ENCODE measurements around the gene CD38.
"Not testable (repeated sequence)": the region's sequence is repeated elsewhere in the genome, so short reads cannot be mapped to it uniquely, and the experiment has no call there.

Gene CD38

GRCh38 chr4:15809058-15809457 lies 30.9 kb downstream of the CD38 start:
- no peak for DNase-seq (ENCODE audit: insufficient read length, low spot score)
- peak; percentile 82 for FAIRE-seq
- TF ChIP-seq PAX5 (IDR thresholded peaks at IDR 0.05; ENCODE audit: insufficient read depth, low read length, severe bottlenecking) (no peak), TAF1 (IDR thresholded peaks at IDR 0.05; ENCODE audit: low read depth, low read length) (no peak), POLR2A (IDR thresholded peaks at IDR 0.05; ENCODE audit: low read depth, low read length) (no peak), SPI1 (IDR thresholded peaks at IDR 0.05; ENCODE audit: low read depth, low read length) (no peak), POLR2AphosphoS5 (IDR thresholded peaks at IDR 0.05; ENCODE audit: low read depth, low read length) (no peak), POU2F2 (IDR thresholded peaks at IDR 0.05; ENCODE audit: low read depth, low read length) (no peak)

- no peak for DNase-seq (ENCODE audit: insufficient read length, low spot score)
- FAIRE-seq, result no peak
- TF ChIP-seq POLR2A (IDR thresholded peaks at IDR 0.05; ENCODE audit: low read depth, low read length) (no peak), SPI1 (IDR thresholded peaks at IDR 0.05; ENCODE audit: low read depth, low read length) (no peak), TAF1 (IDR thresholded peaks at IDR 0.05; ENCODE audit: low read depth, low read length) (no peak), PAX5 (IDR thresholded peaks at IDR 0.05; ENCODE audit: insufficient read depth, low read length, severe bottlenecking) (no peak), POLR2AphosphoS5 (IDR thresholded peaks at IDR 0.05; ENCODE audit: low read depth, low read length) (no peak), POU2F2 (IDR thresholded peaks at IDR 0.05; ENCODE audit: low read depth, low read length) (no peak)
Observed at GRCh38 chr4:15809466-15809865, 31.3 kb downstream of the CD38 start.

- no peak for FAIRE-seq
- DNase-seq (ENCODE audit: insufficient read length, low spot score), result no peak
- TF ChIP-seq POLR2A (IDR thresholded peaks at IDR 0.05; ENCODE audit: low read depth, low read length) (no peak), PAX5 (IDR thresholded peaks at IDR 0.05; ENCODE audit: insufficient read depth, low read length, severe bottlenecking) (no peak), SPI1 (IDR thresholded peaks at IDR 0.05; ENCODE audit: low read depth, low read length) (no peak), TAF1 (IDR thresholded peaks at IDR 0.05; ENCODE audit: low read depth, low read length) (no peak), POLR2AphosphoS5 (IDR thresholded peaks at IDR 0.05; ENCODE audit: low read depth, low read length) (no peak), POU2F2 (IDR thresholded peaks at IDR 0.05; ENCODE audit: low read depth, low read length) (no peak)
Observed at GRCh38 chr4:15811703-15812337, 33.7 kb downstream of the CD38 start.

DNA sequence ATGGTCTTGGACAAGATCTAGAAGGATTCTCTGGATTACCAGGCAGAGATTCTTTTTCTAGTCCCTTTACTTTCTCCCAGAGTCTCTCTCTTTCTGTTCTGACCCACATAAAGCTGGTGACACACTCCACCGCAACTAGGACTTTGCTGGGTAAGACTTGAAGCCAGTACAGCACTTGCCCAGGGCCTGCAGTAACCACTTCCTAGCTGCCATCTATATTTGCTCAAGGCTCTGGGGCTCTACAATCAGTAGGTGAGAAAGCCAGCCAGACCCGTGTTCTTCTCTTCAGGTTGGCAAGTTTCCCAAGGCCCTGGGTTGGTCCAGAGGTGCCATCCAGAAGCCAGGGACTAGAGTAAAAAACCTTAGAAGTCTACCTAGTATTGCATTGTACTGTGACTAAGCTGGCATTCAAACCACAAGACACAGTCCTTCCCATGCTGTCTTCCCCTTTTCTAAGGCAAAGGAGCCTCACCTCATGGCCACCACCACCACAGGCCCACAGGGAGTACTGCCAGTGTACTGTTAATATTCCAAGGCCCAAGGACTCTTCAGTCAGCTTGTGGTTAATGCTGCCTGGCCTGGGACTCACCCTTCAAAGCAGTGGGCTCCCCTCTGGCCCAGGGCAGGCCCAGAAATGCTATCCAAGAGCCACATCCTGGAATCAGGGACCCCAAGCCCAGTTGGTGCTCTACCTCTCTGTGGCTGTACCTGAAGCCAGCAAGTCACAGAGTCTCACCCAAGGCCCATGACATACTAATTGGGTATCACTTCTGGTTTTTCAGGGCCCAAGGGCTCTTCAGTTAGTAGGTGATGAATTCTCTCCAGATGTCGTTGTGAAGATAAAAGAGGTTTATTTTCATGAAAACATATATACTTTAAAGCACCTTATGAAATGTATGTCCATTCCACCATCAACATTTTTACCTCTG lies 54.7 kb downstream of the CD38 start:
- TF ChIP-seq TAF1 (IDR thresholded peaks at IDR 0.05; ENCODE audit: low read depth, low read length) (no peak), SPI1 (IDR thresholded peaks at IDR 0.05; ENCODE audit: low read depth, low read length) (peak; percentile 65), PAX5 (IDR thresholded peaks at IDR 0.05; ENCODE audit: insufficient read depth, low read length, severe bottlenecking) (no peak), POLR2A (IDR thresholded peaks at IDR 0.05; ENCODE audit: low read depth, low read length) (no peak), POLR2AphosphoS5 (IDR thresholded peaks at IDR 0.05; ENCODE audit: low read depth, low read length) (no peak)
- DNase-seq (ENCODE audit: insufficient read length, low spot score), result no peak

DNA sequence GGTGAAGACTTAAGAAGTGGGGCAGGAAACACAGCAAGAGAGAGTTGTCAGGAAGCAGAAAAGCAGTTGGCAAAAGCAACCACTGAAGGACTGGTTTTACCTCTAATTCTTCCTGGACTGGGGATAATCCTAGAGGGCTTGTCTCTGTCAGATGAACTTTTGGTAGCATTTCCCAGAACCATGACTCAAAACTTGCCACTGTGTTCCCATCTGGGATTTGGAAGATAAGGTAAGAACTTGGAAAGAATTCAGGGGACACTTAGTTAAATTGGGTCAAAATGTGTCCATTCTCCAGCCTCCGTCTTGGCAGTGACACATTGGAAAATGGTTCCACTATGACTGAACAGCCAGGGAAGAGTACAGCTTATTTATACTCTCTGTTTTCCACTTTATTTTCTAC lies 55.7 kb downstream of the CD38 start:
- FAIRE-seq (no peak), DNase-seq (ENCODE audit: insufficient read length, low spot score) (no peak)
- TF ChIP-seq TAF1 (IDR thresholded peaks at IDR 0.05; ENCODE audit: low read depth, low read length), result no peak
- TF ChIP-seq POLR2A (IDR thresholded peaks at IDR 0.05; ENCODE audit: low read depth, low read length), result no peak
- TF ChIP-seq PAX5 (IDR thresholded peaks at IDR 0.05; ENCODE audit: insufficient read depth, low read length, severe bottlenecking), result no peak
- TF ChIP-seq POLR2AphosphoS5 (IDR thresholded peaks at IDR 0.05; ENCODE audit: low read depth, low read length), result no peak
- TF ChIP-seq SPI1 (IDR thresholded peaks at IDR 0.05; ENCODE audit: low read depth, low read length), result no peak
- TF ChIP-seq POU2F2 (IDR thresholded peaks at IDR 0.05; ENCODE audit: low read depth, low read length), result no peak

More for the DNA sequence above, 54.7 kb downstream of the CD38 start:
- no peak for FAIRE-seq

GRCh38 chr4:15836362-15836761 lies 58.2 kb downstream of the CD38 start:
- TF ChIP-seq PAX5 (IDR thresholded peaks at IDR 0.05; ENCODE audit: insufficient read depth, low read length, severe bottlenecking) (no peak), SPI1 (IDR thresholded peaks at IDR 0.05; ENCODE audit: low read depth, low read length) (no peak), TAF1 (IDR thresholded peaks at IDR 0.05; ENCODE audit: low read depth, low read length) (no peak), POLR2AphosphoS5 (IDR thresholded peaks at IDR 0.05; ENCODE audit: low read depth, low read length) (no peak), POLR2A (IDR thresholded peaks at IDR 0.05; ENCODE audit: low read depth, low read length) (no peak), POU2F2 (IDR thresholded peaks at IDR 0.05; ENCODE audit: low read depth, low read length) (no peak)
- FAIRE-seq (no peak), DNase-seq (ENCODE audit: insufficient read length, low spot score) (no peak)

GRCh38 chr4:15837591-15837990 lies 59.5 kb downstream of the CD38 start:
- TF ChIP-seq SPI1 (IDR thresholded peaks at IDR 0.05; ENCODE audit: low read depth, low read length) (no peak), TAF1 (IDR thresholded peaks at IDR 0.05; ENCODE audit: low read depth, low read length) (no peak), PAX5 (IDR thresholded peaks at IDR 0.05; ENCODE audit: insufficient read depth, low read length, severe bottlenecking) (no peak), POLR2A (IDR thresholded peaks at IDR 0.05; ENCODE audit: low read depth, low read length) (no peak), POU2F2 (IDR thresholded peaks at IDR 0.05; ENCODE audit: low read depth, low read length) (no peak), POLR2AphosphoS5 (IDR thresholded peaks at IDR 0.05; ENCODE audit: low read depth, low read length) (no peak)
- DNase-seq (ENCODE audit: insufficient read length, low spot score) (no peak), FAIRE-seq (no peak)

- DNase-seq (ENCODE audit: insufficient read length, low spot score); FAIRE-seq: not testable (repeated sequence)
Observed at GRCh38 chr4:15841194-15841730, 63.1 kb downstream of the CD38 start.

DNA sequence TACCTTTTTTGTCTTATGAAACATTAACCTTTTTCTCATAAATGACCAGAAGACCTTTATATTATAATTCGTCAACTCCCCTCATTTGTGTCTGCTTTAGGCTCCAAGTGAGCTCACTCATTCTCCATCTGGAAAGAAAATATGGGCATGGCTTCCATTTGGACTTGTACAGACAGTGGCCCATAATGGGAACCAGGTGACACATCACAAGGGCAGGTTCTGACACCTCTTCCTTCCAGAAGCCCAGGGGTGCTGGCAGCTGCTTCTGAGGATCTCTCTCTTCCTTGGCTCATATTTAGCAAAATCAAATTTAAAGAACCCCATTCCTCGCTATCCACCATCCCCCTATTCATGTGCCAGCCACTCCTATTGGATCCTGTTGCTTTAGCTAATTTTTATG lies 69.6 kb downstream of the CD38 start:
- FAIRE-seq, result no peak
- TF ChIP-seq SPI1 (IDR thresholded peaks at IDR 0.05; ENCODE audit: low read depth, low read length) (no peak), POLR2A (IDR thresholded peaks at IDR 0.05; ENCODE audit: low read depth, low read length) (no peak), POLR2AphosphoS5 (IDR thresholded peaks at IDR 0.05; ENCODE audit: low read depth, low read length) (no peak), TAF1 (IDR thresholded peaks at IDR 0.05; ENCODE audit: low read depth, low read length) (no peak), PAX5 (IDR thresholded peaks at IDR 0.05; ENCODE audit: insufficient read depth, low read length, severe bottlenecking) (no peak), POU2F2 (IDR thresholded peaks at IDR 0.05; ENCODE audit: low read depth, low read length) (no peak)
- DNase-seq (ENCODE audit: insufficient read length, low spot score), result no peak

Data from GM12891 (cell line).